Large intestine (tissue), 3 donors: Measurements from ENCODE around the gene HMGXB3. TPM values are rescaled to one million over a fixed set of nuclear protein-coding genes. Genes with fewer than 3 reads are reported as not detected.

Source experiments
- DNase-seq, 2 donors: peaks; one replicate each; pipeline versions ENCODE4 v3.0.0 to v3.0.0-alpha.2; 2013
- H3K27ac ChIP-seq: one replicate; pipeline ENCODE4 v1.5.1; 2013; ENCODE audit warnings: low read length
- H3K27me3 ChIP-seq: 2 replicates; pipeline ENCODE4 v1.6.1; 2013; ENCODE audit warnings: low read length; ENCODE audit not compliant: control insufficient read depth, insufficient read depth
- H3K36me3 ChIP-seq: 2 replicates; pipeline ENCODE4 v1.6.1; 2013; ENCODE audit warnings: low read length; ENCODE audit not compliant: control insufficient read depth, insufficient read depth
- H3K4me1 ChIP-seq: one replicate; pipeline ENCODE4 v1.6.1; 2013; ENCODE audit warnings: low read length; ENCODE audit not compliant: control insufficient read depth, insufficient read depth
- H3K4me3 ChIP-seq: one replicate; pipeline ENCODE4 v1.5.1; 2013; ENCODE audit warnings: low read length
- H3K9me3 ChIP-seq: one replicate; pipeline ENCODE4 v1.6.1; 2013; ENCODE audit warnings: mild to moderate bottlenecking, low read depth, low read length, moderate library complexity; ENCODE audit not compliant: control insufficient read depth
- WGBS: methylation state at CpG from one replicate; pipeline ENCODE4 v1.1.5; 2013; ENCODE audit warnings: low lambda C conversion rate; ENCODE audit not compliant: insufficient coverage; 5-methylcytosine and 5-hydroxymethylcytosine counted together
- polyA plus RNA-seq: library from polyadenylated mRNA; unstranded; fragments of 120-200 nt; gene quantifications from one replicate; pipeline ENCODE4 v1.2.1, GENCODE V29; 2013

The HMGXB3 gene
- polyA plus RNA-seq, 1 donor: 36.8 TPM

- no peaks in the 10 kb centered on the region for H3K36me3 ChIP-seq
- WGBS: no CpG with 5 or more reads among the region's 84 CpGs
- no peaks in the 10 kb centered on the region for H3K27me3 ChIP-seq
- H3K4me1 ChIP-seq: peaks cover 42% of the 10 kb centered on the region
- H3K27ac ChIP-seq: peak within 1 kb of the TSS; percentile 90
- H3K9me3 ChIP-seq: no peaks in the 10 kb centered on the region
- DNase-seq: peak; percentile 98 to 99
- H3K4me3 ChIP-seq: peak within 1 kb of the TSS; percentile 97
Observed at GRCh38 chr5:149960272-149961185, 40.0 kb upstream of the HMGXB3 start, which contains the start of gene SLC26A2. Gene SLC26A2, plus strand, starts transcription at chr5:149960758. Its CDS starts 16,895 bp downstream, at chr5:149977653.

- no CpG with 5 or more reads among the region's 23 CpGs for WGBS
- Histone ChIP-seq H3K27ac (peak overlapping the region; percentile 90), H3K27me3 (no peaks in the 10 kb centered on the region), H3K4me1 (peaks cover 42% of the 10 kb centered on the region), H3K36me3 (no peaks in the 10 kb centered on the region), H3K9me3 (no peaks in the 10 kb centered on the region), H3K4me3 (peak overlapping the region; percentile 97)
- DNase-seq: no peak
Observed at GRCh38 chr5:149961186-149961685, 39.3 kb upstream of the HMGXB3 start.

GRCh38 chr5:149961957-149962409 lies 38.6 kb upstream of the HMGXB3 start:
- no peaks in the 10 kb centered on the region for H3K27me3 ChIP-seq
- peak overlapping the region; percentile 97 for H3K4me3 ChIP-seq
- peak in 1 of 2 donors; percentile 52 for DNase-seq
- WGBS: no CpG with 5 or more reads among the region's 6 CpGs
- H3K27ac ChIP-seq: peak overlapping the region; percentile 90
- H3K4me1 ChIP-seq: peaks cover 43% of the 10 kb centered on the region
- no peaks in the 10 kb centered on the region for H3K36me3 ChIP-seq
- no peaks in the 10 kb centered on the region for H3K9me3 ChIP-seq

GRCh38 chr5:149962601-149963300 lies 37.8 kb upstream of the HMGXB3 start:
- no peak for DNase-seq
- WGBS: 92% methylated on average over 2 of the region's 5 CpGs
- no peaks in the 10 kb centered on the region for H3K36me3 ChIP-seq
- peak overlapping the region; percentile 36 for H3K27ac ChIP-seq
- no peaks in the 10 kb centered on the region for H3K27me3 ChIP-seq
- H3K9me3 ChIP-seq: no peaks in the 10 kb centered on the region
- H3K4me3 ChIP-seq: peak overlapping the region; percentile 97
- peaks cover 38% of the 10 kb centered on the region for H3K4me1 ChIP-seq

- Histone ChIP-seq H3K4me3 (no peak overlapping the region), H3K36me3 (no peaks in the 10 kb centered on the region), H3K27me3 (no peaks in the 10 kb centered on the region), H3K27ac (no peak overlapping the region), H3K9me3 (no peaks in the 10 kb centered on the region), H3K4me1 (peaks cover 36% of the 10 kb centered on the region)
- no CpG with 5 or more reads among the region's 3 CpGs for WGBS
- peak; percentile 62 to 79 for DNase-seq
Observed at GRCh38 chr5:149963729-149964128, 36.8 kb upstream of the HMGXB3 start.

- DNase-seq: peak in 1 of 2 donors; percentile 66
- WGBS: 20% methylated on average over 1 of the region's 3 CpGs
- Histone ChIP-seq H3K36me3 (peaks cover 12% of the 10 kb centered on the region), H3K27ac (no peak overlapping the region), H3K9me3 (no peaks in the 10 kb centered on the region), H3K4me3 (no peak overlapping the region), H3K4me1 (peaks cover 37% of the 10 kb centered on the region), H3K27me3 (no peaks in the 10 kb centered on the region)
Observed at GRCh38 chr5:149966946-149967345, 33.6 kb upstream of the HMGXB3 start.

GRCh38 chr5:149969181-149969930 lies 31.2 kb upstream of the HMGXB3 start:
- H3K4me1 ChIP-seq: peaks cover 28% of the 10 kb centered on the region
- peaks cover 12% of the 10 kb centered on the region for H3K36me3 ChIP-seq
- H3K4me3 ChIP-seq: no peak overlapping the region
- 27% methylated on average over 2 of the region's 4 CpGs for WGBS
- peak; percentile 70 to 90 for DNase-seq
- peak overlapping the region; percentile 21 for H3K27ac ChIP-seq
- H3K27me3 ChIP-seq: no peaks in the 10 kb centered on the region
- no peaks in the 10 kb centered on the region for H3K9me3 ChIP-seq

- no peak for DNase-seq
- Histone ChIP-seq H3K4me1 (peaks cover 12% of the 10 kb centered on the region), H3K9me3 (no peaks in the 10 kb centered on the region), H3K27ac (no peak overlapping the region), H3K27me3 (no peaks in the 10 kb centered on the region), H3K4me3 (no peak overlapping the region), H3K36me3 (peaks cover 37% of the 10 kb centered on the region)
- no CpG with 5 or more reads among the region's 2 CpGs for WGBS
Observed at GRCh38 chr5:149975409-149975808, 25.1 kb upstream of the HMGXB3 start.

- peaks cover 19% of the 10 kb centered on the region for H3K4me1 ChIP-seq
- peaks cover 61% of the 10 kb centered on the region for H3K36me3 ChIP-seq
- H3K27me3 ChIP-seq: no peaks in the 10 kb centered on the region
- 20% methylated on average over 1 of the region's 1 CpG for WGBS
- H3K9me3 ChIP-seq: no peaks in the 10 kb centered on the region
- no peak overlapping the region for H3K4me3 ChIP-seq
- H3K27ac ChIP-seq: peak overlapping the region; percentile 25
- DNase-seq: peak in 1 of 2 donors; percentile 51
Observed at GRCh38 chr5:149979896-149980295, 20.6 kb upstream of the HMGXB3 start.

GRCh38 chr5:149981206-149981605 lies 19.3 kb upstream of the HMGXB3 start:
- Histone ChIP-seq H3K27ac (no peak overlapping the region), H3K4me3 (no peak overlapping the region), H3K36me3 (peaks cover 63% of the 10 kb centered on the region), H3K4me1 (peaks cover 18% of the 10 kb centered on the region), H3K27me3 (no peaks in the 10 kb centered on the region), H3K9me3 (no peaks in the 10 kb centered on the region)
- WGBS: no CpG with 5 or more reads among the region's 3 CpGs
- no peak for DNase-seq
